GM23338 (cell line): ENCODE measurements around the gene SMIM21. TPM values are rescaled to one million over a fixed set of nuclear protein-coding genes. Genes with fewer than 3 reads are reported as not detected.

Experiments
- ATAC-seq: fragments of 200-7000 bp; cut with Tn5 transposase; 3 replicates; pipeline ENCODE4 v1.9.1; 2020
- DNase-seq: peaks from one replicate; pipeline ENCODE4 v3.0.0-alpha.2; 2015; ENCODE audit warnings: low spot score
- H2AFZ ChIP-seq: fragments of 200-600 bp; sonication (generic); 2 replicates; pipeline ENCODE4 v1.8.0; 2016; ENCODE audit warnings: antibody characterized with exemption, mild to moderate bottlenecking, moderate library complexity
- H3F3A ChIP-seq: fragments of 200-600 bp; sonication (generic); replicated peaks from 2 replicates; pipeline ENCODE4 v1.8.0; 2017; ENCODE audit warnings: antibody characterized with exemption, mixed run types, low read depth
- H3K27ac ChIP-seq: fragments of 200-600 bp; sonication (generic); 2 replicates; pipeline ENCODE4 v1.6.1; 2016; ENCODE audit warnings: low read depth
- H3K27me3 ChIP-seq: fragments of 200-600 bp; sonication (generic); 2 replicates; pipeline ENCODE4 v1.8.0; 2016; ENCODE audit warnings: mild to moderate bottlenecking, mixed run types, moderate library complexity; ENCODE audit not compliant: insufficient read depth
- H3K36me3 ChIP-seq: fragments of 200-600 bp; sonication (generic); 2 replicates; pipeline ENCODE4 v1.8.0; 2016; ENCODE audit warnings: mild to moderate bottlenecking; ENCODE audit not compliant: insufficient read depth
- H3K4me1 ChIP-seq: fragments of 200-600 bp; sonication (generic); 2 replicates; pipeline ENCODE4 v1.8.0; 2016; ENCODE audit warnings: mild to moderate bottlenecking, moderate library complexity; ENCODE audit not compliant: insufficient read depth
- H3K4me2 ChIP-seq: fragments of 200-600 bp; sonication (generic); 2 replicates; pipeline ENCODE4 v1.7.1; 2017; ENCODE audit warnings: mixed run types
- H3K4me3 ChIP-seq: fragments of 200-600 bp; sonication (generic); 2 replicates; pipeline ENCODE4 v1.6.1; 2016; ENCODE audit warnings: mixed run types
- H3K79me2 ChIP-seq: fragments of 200-600 bp; sonication (generic); replicated peaks from 2 replicates; pipeline ENCODE4 v1.8.0; 2017; ENCODE audit warnings: mild to moderate bottlenecking; ENCODE audit not compliant: insufficient read depth
- H3K9me2 ChIP-seq: fragments of 200-600 bp; sonication (generic); 2 replicates; pipeline ENCODE4 v1.8.0; 2017; ENCODE audit not compliant: insufficient read depth
- H4K20me1 ChIP-seq: fragments of 200-600 bp; sonication (generic); replicated peaks from 2 replicates; pipeline ENCODE4 v1.8.0; 2017; ENCODE audit warnings: mild to moderate bottlenecking; ENCODE audit not compliant: insufficient read depth
- H3K27ac Mint-ChIP-seq: 2 replicates; pipeline ENCODE4 v1.8.0; 2020; ENCODE audit warnings: inconsistent platforms, mild to moderate bottlenecking, moderate library complexity, mixed read lengths
- H3K27me3 Mint-ChIP-seq: 3 replicates; pipeline ENCODE4 v1.8.0; 2022; ENCODE audit warnings: low read depth, mild to moderate bottlenecking, moderate library complexity, mixed read lengths, inconsistent platforms; ENCODE audit not compliant: insufficient read depth, poor library complexity
- H3K36me3 Mint-ChIP-seq: 3 replicates; pipeline ENCODE4 v1.8.0; 2021; ENCODE audit warnings: low read depth, mild to moderate bottlenecking, inconsistent platforms, moderate library complexity, mixed read lengths
- H3K4me1 Mint-ChIP-seq: 3 replicates; pipeline ENCODE4 v1.8.0; 2020; ENCODE audit warnings: mild to moderate bottlenecking, inconsistent platforms, mixed read lengths
- H3K4me3 Mint-ChIP-seq: 3 replicates; pipeline ENCODE4 v1.8.0; 2021; ENCODE audit warnings: moderate library complexity, mild to moderate bottlenecking, inconsistent platforms, mixed read lengths
- H3K9me3 Mint-ChIP-seq: 3 replicates; pipeline ENCODE4 v1.8.0; 2020; ENCODE audit warnings: moderate library complexity, mild to moderate bottlenecking, inconsistent platforms, mixed read lengths
- EZH2phosphoT487 ChIP-seq: fragments of 200-600 bp; sonication (generic); IDR thresholded peaks from one replicate; pipeline ENCODE4 v1.8.1; 2018; ENCODE audit warnings: antibody characterized with exemption; ENCODE audit not compliant: unreplicated experiment
- NANOG ChIP-seq: IDR thresholded peaks from 2 replicates; pipeline ENCODE4 v1.6.1; 2016; ENCODE audit warnings: antibody characterized with exemption, borderline replicate concordance
- POLR2AphosphoS5 ChIP-seq: IDR thresholded peaks from 2 replicates; pipeline ENCODE4 v1.6.1; 2016; ENCODE audit warnings: antibody characterized with exemption, low read depth
- REST ChIP-seq: IDR thresholded peaks from one replicate; pipeline ENCODE4 v1.6.1; 2018; ENCODE audit warnings: antibody characterized with exemption; ENCODE audit not compliant: unreplicated experiment
- STAT1 ChIP-seq: IDR thresholded peaks from one replicate; pipeline ENCODE4 v1.6.1; 2016; ENCODE audit warnings: antibody characterized with exemption; ENCODE audit not compliant: unreplicated experiment
- ZNF331 ChIP-seq: fragments of 250-450 bp; sonication (Bioruptor Pico); IDR thresholded peaks from 2 replicates; pipeline ENCODE4 v1.5.0; 2020; ENCODE audit warnings: low read depth, mild to moderate bottlenecking, moderate library complexity
- ZNF462 ChIP-seq: fragments of 250-450 bp; sonication (Bioruptor Pico); IDR thresholded peaks from 2 replicates; pipeline ENCODE4 v1.5.0; 2020; ENCODE audit warnings: mild to moderate bottlenecking, moderate library complexity
- polyA plus RNA-seq: library from polyadenylated mRNA; unstranded; fragments of >200 nt; fragmentation: Nextera tagmentation; extraction: Ambion mirVana; gene quantifications from 2 replicates; pipeline ENCODE4 v1.2.1, GENCODE V29; 2016
- total RNA-seq: library from RNA; depleted of rRNA; stranded (reverse); fragments of >200 nt; shearing (Covaris generic); gene quantifications from 2 replicates; pipeline ENCODE4 v1.2.3, GENCODE V29; 2014

SMIM21 gene
- total and polyA plus RNA-seq, 2 experiments from 2014 or later = not detected

- Histone ChIP-seq H3K27me3 (no peaks in the 10 kb centered on the region), H3K4me1 (no peaks in the 10 kb centered on the region), H3K9me2 (peaks cover 7% of the 10 kb centered on the region; the same call in 1 of the 2 replicates), H3K4me2 (no peak overlapping the region), H3K4me3 (no peak overlapping the region), H3K36me3 (no peaks in the 10 kb centered on the region), H2AFZ (no peak overlapping the region), H3K27ac (no peak overlapping the region), H4K20me1 (no peaks in the 10 kb centered on the region), H3K79me2 (no peaks in the 10 kb centered on the region), H3F3A (no peaks in the 10 kb centered on the region)
- Mint-ChIP-seq H3K4me1 (peaks cover 14% of the 10 kb centered on the region), H3K36me3 (peaks cover 4% of the 10 kb centered on the region; the same call in 2 of the 3 replicates), H3K9me3 (peaks cover 6% of the 10 kb centered on the region), H3K4me3 (no peak overlapping the region), H3K27ac (no peak overlapping the region), H3K27me3 (peaks cover 1% of the 10 kb centered on the region)
- TF ChIP-seq ZNF331 (CRISPR knock-in tag) = 0 out of 2 replicates have a peak, but pooled peaks have one; percentile 17
- TF ChIP-seq POLR2AphosphoS5 = no peak
- no peak for ATAC-seq
- no peak for DNase-seq
Observed at GRCh38 chr18:75376004-75376403, 51.5 kb downstream of the SMIM21 start.

GRCh38 chr18:75375341-75375740 is 52.2 kb downstream of the SMIM21 start:
- Histone ChIP-seq H3K4me2 (no peak overlapping the region), H3K9me2 (peaks cover 7% of the 10 kb centered on the region; the same call in 1 of the 2 replicates), H3K36me3 (no peaks in the 10 kb centered on the region), H3K27me3 (no peaks in the 10 kb centered on the region), H3K27ac (no peak overlapping the region), H2AFZ (no peak overlapping the region), H4K20me1 (no peaks in the 10 kb centered on the region), H3K79me2 (no peaks in the 10 kb centered on the region), H3F3A (no peaks in the 10 kb centered on the region), H3K4me3 (no peak overlapping the region), H3K4me1 (no peaks in the 10 kb centered on the region)
- peaks cover 9% of the 10 kb centered on the region; the same call in 2 of the 3 replicates for H3K36me3 Mint-ChIP-seq
- H3K27ac Mint-ChIP-seq = no peak overlapping the region
- peaks cover 15% of the 10 kb centered on the region for H3K4me1 Mint-ChIP-seq
- TF ChIP-seq STAT1 = no peak
- TF ChIP-seq POLR2AphosphoS5 = no peak
- no peak for TF ChIP-seq NANOG
- TF ChIP-seq REST = no peak
- no peak for TF ChIP-seq ZNF331 (CRISPR knock-in tag)
- no peak for TF ChIP-seq EZH2phosphoT487
- H3K27me3 Mint-ChIP-seq = peaks cover 3% of the 10 kb centered on the region
- no peak overlapping the region for H3K4me3 Mint-ChIP-seq
- DNase-seq = no peak
- ATAC-seq = no peak
- peaks cover 8% of the 10 kb centered on the region for H3K9me3 Mint-ChIP-seq

- H3K4me3 Mint-ChIP-seq = no peak overlapping the region
- H3K9me3 Mint-ChIP-seq = peaks cover 8% of the 10 kb centered on the region
- DNase-seq = no peak
- H3K79me2 ChIP-seq = no peaks in the 10 kb centered on the region
- no peak overlapping the region for H2AFZ ChIP-seq
- no peaks in the 10 kb centered on the region for H3K4me1 ChIP-seq
- H3K4me3 ChIP-seq = no peak overlapping the region
- no peaks in the 10 kb centered on the region for H3F3A ChIP-seq
- H3K4me2 ChIP-seq = no peak overlapping the region
- ATAC-seq = no peak
- no peaks in the 10 kb centered on the region for H3K36me3 ChIP-seq
- no peaks in the 10 kb centered on the region for H4K20me1 ChIP-seq
- H3K27ac ChIP-seq = no peak overlapping the region
- H3K27me3 Mint-ChIP-seq = peaks cover 3% of the 10 kb centered on the region
- no peak overlapping the region for H3K27ac Mint-ChIP-seq
- peaks cover 15% of the 10 kb centered on the region for H3K4me1 Mint-ChIP-seq
- H3K36me3 Mint-ChIP-seq = peaks cover 9% of the 10 kb centered on the region; the same call in 2 of the 3 replicates
- peaks cover 7% of the 10 kb centered on the region; the same call in 1 of the 2 replicates for H3K9me2 ChIP-seq
- H3K27me3 ChIP-seq = no peaks in the 10 kb centered on the region
- TF ChIP-seq NANOG (no peak), ZNF462 (no peak), EZH2phosphoT487 (no peak)
Observed at GRCh38 chr18:75374466-75374865, 53.0 kb downstream of the SMIM21 start.
